Activated T-cell treated with anti-CD3 and anti-CD28 coated beads for 4 hours (primary cell): Measurements from ENCODE around the gene GP9.
"Not testable (repeated sequence)": the region's sequence is repeated elsewhere in the genome, so short reads cannot be mapped to it uniquely, and the experiment has no call there.

Experiments
- DNase-seq: peaks from one replicate; pipeline ENCODE4 v3.0.0-alpha.2; 2020

GP9 gene

GRCh38 chr3:129052675-129053074 lies 7.9 kb upstream of the GP9 start:
- no peak for DNase-seq

GRCh38 chr3:129054605-129055104 lies 5.9 kb upstream of the GP9 start:
- DNase-seq, result no peak

DNA sequence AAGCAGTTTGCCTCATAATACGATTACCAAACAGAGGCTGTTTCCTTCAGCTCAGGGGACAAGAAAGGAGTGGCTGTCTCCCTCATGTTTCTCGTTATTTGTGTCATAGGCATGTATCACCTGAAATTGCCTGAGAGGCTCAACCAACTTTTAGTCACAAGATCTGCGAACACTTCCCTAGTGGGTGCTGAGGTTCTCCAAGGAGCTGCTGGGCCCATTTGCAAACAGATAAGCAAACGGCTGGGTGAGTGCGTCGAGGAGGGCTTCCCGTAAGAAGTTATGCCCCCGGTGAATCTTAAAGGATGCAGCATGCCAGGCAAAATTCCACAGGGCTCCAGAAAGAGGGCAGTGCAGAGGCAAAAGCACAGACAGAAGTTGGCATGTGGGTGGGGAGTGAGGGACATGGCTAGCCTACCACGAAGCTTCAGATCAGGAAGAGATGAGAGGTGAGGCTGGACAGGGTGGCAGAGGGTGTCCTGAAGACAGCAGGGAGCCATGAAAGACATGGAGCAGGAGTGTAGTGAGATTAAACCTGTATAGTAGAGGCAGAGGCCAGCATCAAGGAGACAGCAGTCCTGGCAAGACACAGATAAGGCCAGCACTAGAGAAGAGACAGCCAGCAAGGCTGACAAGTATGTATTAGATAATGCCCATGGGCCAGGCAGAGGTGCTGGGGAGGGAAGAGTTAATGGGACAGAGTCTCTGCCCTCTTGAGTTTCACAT lies 4.0 kb upstream of the GP9 start:
- no peak for DNase-seq

GRCh38 chr3:129057249-129057648 lies 3.3 kb upstream of the GP9 start:
- no peak for DNase-seq

DNA sequence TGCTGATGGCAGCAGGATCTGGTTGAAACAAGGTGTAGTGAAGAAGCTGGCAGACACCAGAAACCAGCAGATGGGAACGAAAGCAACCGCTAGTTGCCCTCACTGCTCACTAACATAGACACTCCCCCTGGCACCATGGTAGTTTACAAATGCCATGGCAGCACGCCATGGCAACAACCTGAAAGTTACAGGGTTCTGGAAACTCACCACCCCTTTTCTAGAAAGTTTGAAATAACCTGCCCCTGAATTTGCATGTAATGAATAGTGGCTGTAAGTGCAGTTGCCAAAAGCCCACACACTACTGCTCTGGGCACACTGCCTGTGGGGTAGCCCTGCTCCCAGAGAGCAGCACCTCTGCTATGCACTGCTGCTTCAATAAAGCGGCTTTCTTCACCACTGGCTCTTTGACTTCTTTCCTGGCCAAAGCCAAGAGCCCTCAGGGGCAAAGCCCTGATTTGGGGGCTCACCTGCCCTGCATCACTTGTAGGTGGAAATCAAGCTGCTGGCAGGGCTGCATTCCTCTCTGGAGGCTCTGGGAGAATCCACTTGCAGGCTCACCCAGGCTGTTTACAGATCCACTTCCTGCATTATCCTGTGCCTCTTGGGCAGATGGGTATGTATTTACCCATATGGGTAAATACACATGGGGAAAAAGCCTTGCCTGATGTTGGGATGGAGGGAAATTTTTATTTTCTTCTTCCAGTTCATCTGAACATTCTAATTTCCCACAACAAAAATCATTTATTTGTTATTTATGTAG lies 2.0 kb upstream of the GP9 start:
- no peak for DNase-seq

- DNase-seq, result no peak
Measured at GRCh38 chr3:129059311-129059958, 1.1 kb upstream of the GP9 start.

DNA sequence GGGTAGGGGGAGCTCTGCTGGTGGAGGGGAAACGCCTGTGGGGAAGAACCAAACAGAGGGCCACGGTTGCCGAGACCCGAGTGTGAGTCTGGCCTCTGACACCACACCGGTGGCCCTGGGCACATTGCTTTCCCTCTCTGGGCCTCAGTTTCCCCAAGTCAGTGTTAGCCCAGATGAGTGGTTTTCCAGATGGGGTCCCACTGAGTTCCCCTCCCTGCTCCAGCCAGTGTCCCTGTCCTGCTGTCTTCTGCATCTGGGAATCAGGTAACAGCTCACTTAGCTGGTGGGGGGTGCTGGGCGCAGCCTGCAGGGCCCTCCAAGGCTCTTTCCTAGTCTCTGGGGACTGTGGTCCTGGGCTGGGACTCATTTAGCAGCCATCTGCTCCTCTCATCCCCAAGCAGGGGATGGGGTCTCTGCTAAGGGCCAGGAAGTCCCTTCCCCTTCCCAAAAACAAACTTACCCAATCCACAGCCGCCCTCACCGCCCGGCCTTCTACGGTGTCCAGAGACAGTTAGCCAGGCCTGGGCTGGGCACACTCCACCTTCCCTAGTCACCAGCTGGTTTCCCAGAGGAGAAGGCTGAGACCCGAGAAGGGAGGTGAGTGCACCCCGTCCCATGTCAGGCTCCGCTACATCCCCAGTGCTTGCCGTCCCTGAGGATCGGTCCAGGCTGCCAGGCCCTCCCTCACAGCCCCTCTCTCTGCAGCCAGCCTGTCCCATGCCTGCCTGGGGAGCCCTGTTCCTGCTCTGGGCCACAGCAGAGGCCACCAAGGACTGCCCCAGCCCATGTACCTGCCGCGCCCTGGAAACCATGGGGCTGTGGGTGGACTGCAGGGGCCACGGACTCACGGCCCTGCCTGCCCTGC lies 676 bp downstream of the GP9 start:
- DNase-seq, result no peak

DNA sequence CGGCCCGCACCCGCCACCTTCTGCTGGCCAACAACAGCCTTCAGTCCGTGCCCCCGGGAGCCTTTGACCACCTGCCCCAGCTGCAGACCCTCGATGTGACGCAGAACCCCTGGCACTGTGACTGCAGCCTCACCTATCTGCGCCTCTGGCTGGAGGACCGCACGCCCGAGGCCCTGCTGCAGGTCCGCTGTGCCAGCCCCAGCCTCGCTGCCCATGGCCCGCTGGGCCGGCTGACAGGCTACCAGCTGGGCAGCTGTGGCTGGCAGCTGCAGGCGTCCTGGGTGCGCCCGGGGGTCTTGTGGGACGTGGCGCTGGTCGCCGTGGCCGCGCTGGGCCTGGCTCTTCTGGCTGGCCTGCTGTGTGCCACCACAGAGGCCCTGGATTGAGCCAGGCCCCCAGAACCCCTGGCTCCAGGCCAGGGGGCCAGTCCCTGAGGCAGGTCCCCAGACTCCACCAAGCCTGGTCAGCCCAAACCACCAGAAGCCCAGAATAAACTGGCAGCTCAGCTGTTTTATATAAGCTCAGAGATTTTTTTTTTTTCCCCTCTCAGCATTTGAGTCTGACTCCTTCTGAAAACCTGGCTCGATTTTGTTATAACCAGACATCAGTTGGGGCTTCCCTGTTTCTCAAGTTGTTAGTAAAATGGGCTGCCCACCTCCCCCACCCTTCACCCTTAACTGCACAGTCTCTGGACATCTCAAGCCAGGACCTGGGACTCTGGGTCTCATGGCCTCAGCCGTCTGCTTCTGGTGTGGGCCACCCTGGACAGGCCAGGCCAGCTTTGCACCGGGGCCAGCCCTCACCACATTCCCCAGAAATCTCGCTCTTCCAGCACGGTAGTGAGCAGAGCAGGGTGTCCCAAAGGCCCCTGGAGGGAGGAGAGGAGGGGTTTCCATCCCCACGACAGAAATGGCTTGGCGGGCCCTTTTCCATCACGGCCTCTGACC lies 1.6 kb downstream of the GP9 start:
- no peak for DNase-seq

- no peak for DNase-seq
Measured at GRCh38 chr3:129063091-129063640, 2.6 kb downstream of the GP9 start.

DNA sequence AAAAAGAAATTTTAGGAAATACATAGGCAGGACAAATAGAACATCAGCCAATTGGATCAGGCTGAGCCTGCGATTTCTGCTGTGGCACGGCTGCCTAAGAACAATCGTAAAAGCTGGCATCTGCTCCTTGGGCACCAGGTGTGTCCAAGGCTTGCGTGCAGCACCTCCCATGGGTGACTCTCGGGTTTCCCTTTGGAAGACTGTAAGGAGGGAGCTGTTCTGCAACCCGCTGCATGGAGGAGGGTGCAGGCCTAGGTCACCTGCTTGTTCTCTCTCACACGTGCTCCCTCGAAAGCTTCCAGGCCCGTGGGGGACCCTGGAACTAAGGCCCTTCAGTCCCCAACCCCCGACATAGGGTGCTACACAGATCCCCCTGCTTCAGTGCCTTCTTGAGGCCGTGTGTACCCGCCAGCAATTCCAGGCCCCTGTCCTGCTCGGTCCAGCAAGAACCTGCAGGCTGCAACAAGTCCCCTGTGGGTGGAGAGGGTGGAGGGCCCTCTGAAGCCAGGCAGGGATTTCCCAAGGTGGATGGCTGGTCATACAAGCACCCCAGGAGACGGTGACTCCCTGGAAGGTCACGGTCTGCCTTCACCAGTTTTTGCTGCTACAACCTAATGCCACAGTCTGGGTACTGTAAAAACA lies 3.4 kb downstream of the GP9 start:
- no peak for DNase-seq

- DNase-seq, result no peak
Measured at GRCh38 chr3:129065016-129065719, 4.6 kb downstream of the GP9 start.

- no peak for DNase-seq
Measured at GRCh38 chr3:129065720-129066073, 5.1 kb downstream of the GP9 start.

DNA sequence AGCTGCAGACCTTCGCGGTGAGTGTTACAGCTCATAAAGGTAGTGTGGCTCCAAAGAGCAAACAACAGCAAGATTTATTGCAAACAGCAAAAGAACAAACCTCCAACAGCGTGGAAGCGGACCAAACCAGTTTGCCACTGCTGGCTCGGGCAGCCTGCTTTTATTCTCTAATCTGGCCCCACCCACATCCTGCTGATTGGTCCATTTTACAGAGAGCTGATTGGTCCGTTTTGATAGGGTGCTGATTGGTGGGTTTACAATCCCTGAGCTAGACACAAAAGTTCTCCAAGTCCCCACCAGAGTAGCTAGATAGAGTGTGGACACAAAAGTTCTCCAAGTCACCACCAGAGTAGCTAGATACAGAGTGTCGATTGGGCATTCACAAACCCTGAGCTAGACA lies 7.1 kb downstream of the GP9 start:
- DNase-seq, result not testable (repeated sequence)

GRCh38 chr3:129068291-129068886 lies 7.8 kb downstream of the GP9 start:
- no peak for DNase-seq

DNA sequence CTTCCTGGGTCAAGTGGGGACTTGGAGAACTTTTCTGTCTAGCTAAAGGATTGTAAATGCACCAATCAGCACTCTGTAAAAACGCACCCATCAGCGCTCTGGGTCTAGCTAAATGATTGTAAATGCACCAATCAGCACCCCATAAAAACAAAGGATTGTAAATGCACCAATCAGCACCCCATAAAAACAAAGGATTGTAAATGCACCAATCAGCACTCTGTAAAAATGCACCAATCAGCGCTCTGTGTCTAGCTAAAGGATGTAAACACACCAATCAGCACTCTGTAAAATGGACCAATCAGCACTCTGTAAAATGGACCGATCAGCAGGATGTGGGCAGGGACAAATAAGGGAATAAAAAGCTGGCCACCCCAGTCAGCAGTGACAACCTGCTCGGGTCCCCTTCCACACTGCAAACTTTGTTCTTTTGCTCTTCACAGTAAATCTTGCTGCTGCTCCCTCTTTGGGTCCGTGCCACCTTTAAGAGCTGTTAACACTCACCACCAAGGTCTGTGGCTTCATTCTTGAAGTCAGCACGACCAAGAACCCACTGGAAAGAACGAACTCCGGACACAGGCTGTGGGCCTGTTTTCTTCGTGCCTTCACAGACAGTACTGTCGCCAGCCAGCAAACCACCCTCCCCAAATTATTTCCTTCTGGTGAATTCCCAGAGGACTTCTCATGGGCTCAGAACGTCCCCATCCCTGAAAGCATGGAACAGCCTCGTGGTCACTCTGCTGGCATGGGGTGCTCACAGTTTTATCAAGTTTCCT lies 8.9 kb downstream of the GP9 start:
- DNase-seq, result not testable (repeated sequence)

DNA sequence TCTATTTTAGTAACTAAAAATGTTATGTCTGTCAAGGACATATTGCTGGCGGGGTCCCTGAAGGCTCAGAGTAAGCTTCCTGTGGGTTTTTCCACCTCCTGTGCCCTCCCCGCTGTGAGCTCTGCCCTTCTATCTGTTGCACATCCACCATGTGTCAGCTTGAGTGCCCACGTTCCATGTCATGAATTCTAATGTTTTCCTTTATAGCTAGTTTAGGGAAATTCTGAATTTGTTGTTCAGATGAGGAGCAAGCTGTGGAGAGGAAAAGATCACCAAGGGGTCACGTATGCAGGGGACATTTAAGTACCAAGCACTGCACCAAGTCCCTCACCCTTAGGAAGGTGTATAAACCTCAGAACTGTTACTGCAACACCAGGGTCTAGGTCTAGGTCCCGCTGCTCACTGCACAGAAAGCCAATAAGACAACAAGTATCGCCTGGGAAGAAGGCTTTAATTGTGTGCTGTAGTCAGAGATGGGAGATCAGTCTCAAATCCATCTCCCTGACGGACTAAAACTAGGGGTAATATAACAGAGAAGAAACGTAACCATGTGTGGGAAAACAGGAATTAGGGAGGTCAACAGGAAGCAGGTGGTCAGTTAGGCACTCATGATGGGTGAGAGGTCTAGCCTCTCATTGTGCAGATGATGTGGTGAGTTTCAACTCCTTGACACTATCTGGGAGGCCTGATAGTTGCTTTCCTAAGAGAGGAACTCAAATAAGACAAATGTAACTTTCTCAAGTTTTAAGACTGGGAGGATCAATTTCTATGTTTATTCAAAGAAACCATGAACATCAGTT lies 9.7 kb downstream of the GP9 start:
- no peak for DNase-seq

GRCh38 chr3:129077222-129077621 lies 16.6 kb downstream of the GP9 start:
- no peak for DNase-seq

DNA sequence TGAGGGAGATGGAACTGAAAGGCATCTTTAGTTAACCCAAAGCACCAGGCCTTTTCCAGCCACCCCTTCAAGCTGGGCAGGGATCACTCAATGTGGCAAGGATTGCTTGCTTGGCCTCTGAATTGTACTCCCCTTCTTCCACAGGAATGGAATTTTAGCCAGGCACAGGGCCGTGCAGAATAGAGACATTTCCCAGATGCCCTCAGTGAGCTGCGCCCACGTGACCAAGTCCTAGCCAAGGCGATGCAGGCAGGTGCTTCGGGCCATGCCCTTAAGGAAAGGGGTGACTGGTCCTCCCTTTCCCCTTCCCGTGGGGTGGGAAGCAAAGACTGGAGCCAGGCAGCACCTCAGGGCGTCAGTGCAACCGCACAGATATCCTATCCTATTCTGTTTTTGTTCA lies 17.9 kb downstream of the GP9 start:
- no peak for DNase-seq
